MM.1S (cell line): Measurements from ENCODE around the gene HERPUD2.

Source experiments
- DNase-seq: peaks from one replicate; pipeline ENCODE4 v3.0.0-alpha.2; 2015
- H2AFZ ChIP-seq: fragments of 300-600 bp; sonication (generic); 2 replicates; pipeline ENCODE4 v1.6.0; 2016; ENCODE audit warnings: antibody characterized with exemption, low read length
- H3F3A ChIP-seq: fragments of 300-600 bp; sonication (generic); 2 replicates; pipeline ENCODE4 v1.6.1; 2016; ENCODE audit warnings: mild to moderate bottlenecking, antibody characterized with exemption, low read length, moderate library complexity, mixed read lengths; ENCODE audit not compliant: insufficient read depth
- H3K27ac ChIP-seq: fragments of 300-600 bp; sonication (generic); 2 replicates; pipeline ENCODE4 v1.5.1; 2016; ENCODE audit warnings: mild to moderate bottlenecking, low read length
- H3K27me3 ChIP-seq: fragments of 300-600 bp; sonication (generic); replicated peaks from 2 replicates; pipeline ENCODE4 v1.6.0; 2016; ENCODE audit warnings: low read length; ENCODE audit not compliant: insufficient read depth
- H3K36me3 ChIP-seq: fragments of 300-600 bp; sonication (generic); replicated peaks from 2 replicates; pipeline ENCODE4 v1.6.1; 2016; ENCODE audit warnings: mild to moderate bottlenecking, low read length, mixed read lengths; ENCODE audit not compliant: insufficient read depth
- H3K4me1 ChIP-seq: fragments of 300-600 bp; sonication (generic); 2 replicates; pipeline ENCODE4 v1.6.1; 2016; ENCODE audit warnings: low read length, mixed read lengths
- H3K4me2 ChIP-seq: fragments of 300-600 bp; sonication (generic); 2 replicates; pipeline ENCODE4 v1.6.0; 2016; ENCODE audit warnings: low read depth, low read length
- H3K4me3 ChIP-seq: fragments of 300-600 bp; sonication (generic); 2 replicates; pipeline ENCODE4 v1.5.1; 2016; ENCODE audit warnings: low read length, mixed read lengths
- H3K79me2 ChIP-seq: fragments of 300-600 bp; sonication (generic); 2 replicates; pipeline ENCODE4 v1.6.1; 2016; ENCODE audit warnings: mixed run types, low read length, mixed read lengths
- H3K9ac ChIP-seq: fragments of 300-600 bp; sonication (generic); 2 replicates; pipeline ENCODE4 v1.6.1; 2016; ENCODE audit warnings: low read length, mixed read lengths
- H3K9me2 ChIP-seq: fragments of 300-600 bp; sonication (generic); replicated peaks from 2 replicates; pipeline ENCODE4 v1.6.1; 2016; ENCODE audit warnings: mild to moderate bottlenecking, low read length, mixed read lengths; ENCODE audit not compliant: insufficient read depth
- H3K9me3 ChIP-seq: fragments of 300-600 bp; sonication (generic); replicated peaks from 2 replicates; pipeline ENCODE4 v1.6.1; 2016; ENCODE audit warnings: mild to moderate bottlenecking, low read length, mixed read lengths; ENCODE audit not compliant: insufficient read depth
- H4K20me1 ChIP-seq: fragments of 300-600 bp; sonication (generic); 2 replicates; pipeline ENCODE4 v1.6.1; 2016; ENCODE audit warnings: mild to moderate bottlenecking, low read length, moderate library complexity, mixed read lengths; ENCODE audit not compliant: insufficient read depth
- CTCF ChIP-seq: fragments of 300-600 bp; sonication (generic); IDR thresholded peaks from 2 replicates; pipeline ENCODE4 v1.5.1; 2016; ENCODE audit warnings: antibody characterized with exemption, low read length, mixed read lengths
- EZH2 ChIP-seq: fragments of 300-600 bp; sonication (generic); optimal IDR thresholded peaks from 2 replicates; pipeline ENCODE3; 2017; ENCODE audit warnings: low read depth, mild to moderate bottlenecking, antibody characterized with exemption, low read length, mixed read lengths
- EZH2phosphoT487 ChIP-seq: fragments of 300-600 bp; sonication (generic); IDR thresholded peaks from 2 replicates; pipeline ENCODE4 v1.6.1; 2018; ENCODE audit warnings: antibody characterized with exemption, low read length

The HERPUD2 gene

GRCh38 chr7:35617041-35617440 is 77.9 kb downstream of the HERPUD2 start:
- Histone ChIP-seq H3K4me2 (no peak overlapping the region), H3K36me3 (no peaks in the 10 kb centered on the region), H3K27ac (no peak overlapping the region), H3K79me2 (no peaks in the 10 kb centered on the region), H2AFZ (no peak overlapping the region), H3K4me3 (no peak overlapping the region), H3K4me1 (no peaks in the 10 kb centered on the region), H3K9me2 (no peaks in the 10 kb centered on the region), H3F3A (no peaks in the 10 kb centered on the region), H3K27me3 (no peaks in the 10 kb centered on the region), H3K9ac (no peak overlapping the region), H4K20me1 (no peaks in the 10 kb centered on the region), H3K9me3 (no peaks in the 10 kb centered on the region)
- DNase-seq = no peak
- TF ChIP-seq EZH2 (no peak), CTCF (no peak), EZH2phosphoT487 (no peak)

GRCh38 chr7:35613150-35613549 is 81.8 kb downstream of the HERPUD2 start:
- TF ChIP-seq EZH2 (no peak), EZH2phosphoT487 (no peak), CTCF (no peak)
- no peak overlapping the region for H3K27ac ChIP-seq
- no peaks in the 10 kb centered on the region for H3K4me1 ChIP-seq
- H2AFZ ChIP-seq = no peak overlapping the region
- H3K36me3 ChIP-seq = no peaks in the 10 kb centered on the region
- H3K27me3 ChIP-seq = no peaks in the 10 kb centered on the region
- no peaks in the 10 kb centered on the region for H3F3A ChIP-seq
- H3K4me3 ChIP-seq = no peak overlapping the region
- H3K9ac ChIP-seq = no peak overlapping the region
- H4K20me1 ChIP-seq = no peaks in the 10 kb centered on the region
- no peak overlapping the region for H3K4me2 ChIP-seq
- no peak for DNase-seq
- no peaks in the 10 kb centered on the region for H3K9me3 ChIP-seq
- H3K9me2 ChIP-seq = no peaks in the 10 kb centered on the region
- no peaks in the 10 kb centered on the region for H3K79me2 ChIP-seq

- H3K27me3 ChIP-seq = no peaks in the 10 kb centered on the region
- TF ChIP-seq CTCF = no peak
- TF ChIP-seq EZH2phosphoT487 = no peak
- no peak for TF ChIP-seq EZH2
- H3K4me2 ChIP-seq = no peak overlapping the region
- no peaks in the 10 kb centered on the region for H3F3A ChIP-seq
- no peaks in the 10 kb centered on the region for H3K4me1 ChIP-seq
- H3K9me3 ChIP-seq = no peaks in the 10 kb centered on the region
- no peaks in the 10 kb centered on the region for H3K36me3 ChIP-seq
- no peak overlapping the region for H3K9ac ChIP-seq
- H3K4me3 ChIP-seq = no peak overlapping the region
- no peak for DNase-seq
- no peaks in the 10 kb centered on the region for H4K20me1 ChIP-seq
- no peaks in the 10 kb centered on the region for H3K79me2 ChIP-seq
- H3K27ac ChIP-seq = no peak overlapping the region
- no peak overlapping the region for H2AFZ ChIP-seq
- no peaks in the 10 kb centered on the region for H3K9me2 ChIP-seq
Measured at GRCh38 chr7:35605760-35606159, 89.2 kb downstream of the HERPUD2 start.
